Loucy (cell line): ENCODE measurements around the gene CYFIP1.

ENCODE experiments used
- H2AFZ ChIP-seq: fragments of 200-600 bp; sonication (generic); 2 replicates; pipeline ENCODE4 v1.6.0; 2016; ENCODE audit warnings: antibody characterized with exemption, mild to moderate bottlenecking, low read length, moderate library complexity
- H3F3A ChIP-seq: fragments of 200-600 bp; 2 replicates; pipeline ENCODE4 v1.6.0; 2016; ENCODE audit warnings: antibody characterized with exemption, low read depth, mild to moderate bottlenecking
- H3K27me3 ChIP-seq: fragments of 200-600 bp; sonication (generic); 2 replicates; pipeline ENCODE4 v1.6.1; 2014; ENCODE audit warnings: low read length, mild to moderate bottlenecking; ENCODE audit not compliant: insufficient read depth, poor library complexity, severe bottlenecking
- H3K36me3 ChIP-seq: fragments of 200-600 bp; sonication (generic); 2 replicates; pipeline ENCODE4 v1.6.1; 2016; ENCODE audit warnings: low read length; ENCODE audit not compliant: insufficient read depth
- H3K4me1 ChIP-seq: fragments of 200-600 bp; sonication (generic); 2 replicates; pipeline ENCODE4 v1.5.1; 2014; ENCODE audit warnings: low read length, mild to moderate bottlenecking; ENCODE audit not compliant: insufficient read depth, poor library complexity, severe bottlenecking
- H3K4me2 ChIP-seq: fragments of 200-600 bp; sonication (generic); 2 replicates; pipeline ENCODE4 v1.6.0; 2014; ENCODE audit warnings: antibody characterized with exemption, low read length, low read depth, mild to moderate bottlenecking; ENCODE audit not compliant: poor library complexity, severe bottlenecking
- H3K4me3 ChIP-seq: fragments of 200-600 bp; sonication (generic); 2 replicates; pipeline ENCODE4 v1.5.1; 2014; ENCODE audit warnings: low read length, mild to moderate bottlenecking, mixed read lengths; ENCODE audit not compliant: poor library complexity, severe bottlenecking
- H3K79me2 ChIP-seq: fragments of 200-600 bp; sonication (generic); 2 replicates; pipeline ENCODE4 v1.6.1; 2014; ENCODE audit warnings: low read length; ENCODE audit not compliant: insufficient read depth
- H3K9ac ChIP-seq: fragments of 200-600 bp; sonication (generic); 2 replicates; pipeline ENCODE4 v1.6.0; 2014; ENCODE audit warnings: mild to moderate bottlenecking, low read depth, low read length, moderate library complexity; ENCODE audit not compliant: poor library complexity, severe bottlenecking
- H3K9me2 ChIP-seq: fragments of 200-600 bp; sonication (generic); replicated peaks from 2 replicates; pipeline ENCODE4 v1.6.1; 2016; ENCODE audit warnings: low read depth, low read length, mixed read lengths
- H3K9me3 ChIP-seq: fragments of 200-600 bp; sonication (generic); 2 replicates; pipeline ENCODE4 v1.6.1; 2014; ENCODE audit warnings: mild to moderate bottlenecking, antibody characterized with exemption, low read length, low read depth; ENCODE audit not compliant: insufficient read depth
- H4K20me1 ChIP-seq: fragments of 200-600 bp; sonication (generic); 2 replicates; pipeline ENCODE4 v1.6.0; 2014; ENCODE audit warnings: antibody characterized with exemption, low read length, mild to moderate bottlenecking; ENCODE audit not compliant: insufficient read depth, poor library complexity, severe bottlenecking
- EZH2phosphoT487 ChIP-seq: fragments of 200-600 bp; IDR thresholded peaks from 2 replicates; pipeline ENCODE4 v1.6.1; 2018; ENCODE audit warnings: antibody characterized with exemption, mild to moderate bottlenecking, moderate library complexity, borderline replicate concordance
- TF ChIP-seq, protein P1 (sequence below): fragments of 200-600 bp; sonication (generic); conservative IDR thresholded peaks from 2 replicates; pipeline ENCODE4 v1.5.1; 2014; ENCODE audit warnings: mild to moderate bottlenecking, antibody characterized with exemption, low read length

CYFIP1 gene

GRCh38 chr15:22880981-22881738 is 99.0 kb downstream of the CYFIP1 start:
- Histone ChIP-seq H3K9me2 (no peaks in the 10 kb centered on the region), H3K27me3 (no peaks in the 10 kb centered on the region), H3F3A (no peaks in the 10 kb centered on the region), H4K20me1 (no peaks in the 10 kb centered on the region), H3K4me2 (no peak overlapping the region), H3K9me3 (no peaks in the 10 kb centered on the region), H2AFZ (no peak overlapping the region), H3K4me1 (no peaks in the 10 kb centered on the region), H3K4me3 (no peak overlapping the region), H3K9ac (no peak overlapping the region), H3K36me3 (no peaks in the 10 kb centered on the region), H3K79me2 (no peaks in the 10 kb centered on the region)
- TF ChIP-seq EZH2phosphoT487: no peak
- TF ChIP-seq, protein P1, sequence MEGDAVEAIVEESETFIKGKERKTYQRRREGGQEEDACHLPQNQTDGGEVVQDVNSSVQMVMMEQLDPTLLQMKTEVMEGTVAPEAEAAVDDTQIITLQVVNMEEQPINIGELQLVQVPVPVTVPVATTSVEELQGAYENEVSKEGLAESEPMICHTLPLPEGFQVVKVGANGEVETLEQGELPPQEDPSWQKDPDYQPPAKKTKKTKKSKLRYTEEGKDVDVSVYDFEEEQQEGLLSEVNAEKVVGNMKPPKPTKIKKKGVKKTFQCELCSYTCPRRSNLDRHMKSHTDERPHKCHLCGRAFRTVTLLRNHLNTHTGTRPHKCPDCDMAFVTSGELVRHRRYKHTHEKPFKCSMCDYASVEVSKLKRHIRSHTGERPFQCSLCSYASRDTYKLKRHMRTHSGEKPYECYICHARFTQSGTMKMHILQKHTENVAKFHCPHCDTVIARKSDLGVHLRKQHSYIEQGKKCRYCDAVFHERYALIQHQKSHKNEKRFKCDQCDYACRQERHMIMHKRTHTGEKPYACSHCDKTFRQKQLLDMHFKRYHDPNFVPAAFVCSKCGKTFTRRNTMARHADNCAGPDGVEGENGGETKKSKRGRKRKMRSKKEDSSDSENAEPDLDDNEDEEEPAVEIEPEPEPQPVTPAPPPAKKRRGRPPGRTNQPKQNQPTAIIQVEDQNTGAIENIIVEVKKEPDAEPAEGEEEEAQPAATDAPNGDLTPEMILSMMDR: no peak

DNA sequence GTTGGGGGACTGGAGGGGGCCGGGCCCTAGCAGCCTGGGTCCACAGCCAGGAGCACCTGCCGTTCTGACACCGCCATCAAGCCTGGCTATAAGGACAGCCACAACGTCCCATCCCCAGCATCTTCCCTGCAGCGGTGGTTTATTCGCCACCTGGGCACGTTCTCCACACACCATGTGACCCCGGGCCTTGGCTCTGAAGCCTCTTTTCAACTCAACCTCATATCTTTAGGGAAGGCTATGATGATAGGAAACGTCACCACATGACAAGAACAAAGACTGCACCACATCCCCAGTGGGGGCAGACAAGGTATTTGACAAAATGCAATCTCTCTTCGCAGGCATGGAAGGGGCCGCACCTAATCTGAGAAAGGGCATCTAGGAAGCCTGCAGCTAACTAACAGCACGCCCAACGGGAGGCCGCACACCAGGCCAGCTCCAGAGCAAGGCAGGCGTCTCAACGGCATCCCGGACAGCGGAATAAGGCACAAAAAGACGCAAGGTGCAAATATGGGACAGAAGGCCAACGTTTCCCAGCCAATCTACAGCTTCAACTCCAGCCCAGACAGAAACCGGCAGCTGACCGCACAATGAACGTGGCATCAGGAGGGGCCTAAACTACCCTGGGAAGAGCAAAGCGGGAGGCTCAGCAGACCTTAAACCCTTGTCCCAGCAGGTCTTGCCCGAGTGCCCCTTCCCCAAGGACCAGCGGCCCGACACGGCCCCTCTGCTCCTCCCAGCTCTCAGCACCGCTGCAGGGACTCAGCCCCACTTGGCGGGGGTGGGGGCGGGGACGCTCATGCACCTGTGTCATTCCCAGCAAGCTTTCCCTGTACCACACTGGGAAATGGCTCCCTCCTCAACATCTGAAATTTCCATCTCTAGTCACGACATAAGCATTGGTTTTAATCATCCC is 99.8 kb downstream of the CYFIP1 start:
- H3K79me2 ChIP-seq: no peaks in the 10 kb centered on the region

GRCh38 chr15:22878103-22878502 is 102.1 kb downstream of the CYFIP1 start:
- TF ChIP-seq EZH2phosphoT487: no peak
- TF ChIP-seq, protein P1: no peak
- no peaks in the 10 kb centered on the region for H3K9me2 ChIP-seq
- H3K27me3 ChIP-seq: no peaks in the 10 kb centered on the region
- no peaks in the 10 kb centered on the region for H3K79me2 ChIP-seq
- H3K9ac ChIP-seq: no peak overlapping the region
- no peak overlapping the region for H2AFZ ChIP-seq
- H3K36me3 ChIP-seq: peaks cover 3% of the 10 kb centered on the region; the same call in 1 of the 2 replicates
- no peaks in the 10 kb centered on the region for H3K9me3 ChIP-seq
- no peaks in the 10 kb centered on the region for H3K4me1 ChIP-seq
- H3F3A ChIP-seq: no peaks in the 10 kb centered on the region
- H4K20me1 ChIP-seq: no peaks in the 10 kb centered on the region
- H3K4me3 ChIP-seq: no peak overlapping the region
- no peak overlapping the region for H3K4me2 ChIP-seq

More for the DNA sequence above, 99.8 kb downstream of the CYFIP1 start:
- H3K27me3 ChIP-seq: no peaks in the 10 kb centered on the region
- no peak overlapping the region for H3K4me3 ChIP-seq
- no peaks in the 10 kb centered on the region for H3K4me1 ChIP-seq
- no peaks in the 10 kb centered on the region for H3F3A ChIP-seq
- no peaks in the 10 kb centered on the region for H4K20me1 ChIP-seq
- H3K9ac ChIP-seq: no peak overlapping the region
- no peaks in the 10 kb centered on the region for H3K9me3 ChIP-seq
- H3K4me2 ChIP-seq: no peak overlapping the region
- no peaks in the 10 kb centered on the region for H3K9me2 ChIP-seq
- no peak overlapping the region for H2AFZ ChIP-seq
- H3K36me3 ChIP-seq: no peaks in the 10 kb centered on the region
- TF ChIP-seq, protein P1: no peak
- no peak for TF ChIP-seq EZH2phosphoT487
